GM19043 (cell line): ENCODE results near the gene ZNF804A.

Source experiments
- ATAC-seq: cut with Tn5 transposase; IDR thresholded peaks from one replicate; pipeline ENCODE4 v1.9.1; 2021; ENCODE audit warnings: low read depth; ENCODE audit not compliant: unreplicated experiment

Gene ZNF804A

GRCh38 chr2:184920451-184920965 is 322.2 kb downstream of the ZNF804A start:
- no peak for ATAC-seq

DNA sequence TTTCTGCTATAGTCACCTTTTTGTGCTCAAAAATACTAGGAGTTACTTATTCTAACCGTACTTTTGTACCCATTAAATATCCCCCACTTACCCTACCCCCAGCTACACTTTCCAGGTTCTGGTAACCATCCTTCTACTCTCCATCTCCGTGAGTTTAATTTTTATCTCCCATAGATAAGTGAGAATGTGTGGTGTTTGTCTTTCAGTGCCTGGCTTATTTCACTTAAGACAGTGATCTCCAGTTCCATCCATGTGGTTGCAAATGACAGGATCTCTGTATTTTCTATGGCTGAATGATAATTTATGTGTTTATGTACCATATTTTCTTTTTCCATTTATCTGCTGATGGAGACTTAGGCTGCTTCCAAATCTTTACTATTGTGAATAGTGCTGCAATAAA is 323.3 kb downstream of the ZNF804A start:
- ATAC-seq, result no peak

DNA sequence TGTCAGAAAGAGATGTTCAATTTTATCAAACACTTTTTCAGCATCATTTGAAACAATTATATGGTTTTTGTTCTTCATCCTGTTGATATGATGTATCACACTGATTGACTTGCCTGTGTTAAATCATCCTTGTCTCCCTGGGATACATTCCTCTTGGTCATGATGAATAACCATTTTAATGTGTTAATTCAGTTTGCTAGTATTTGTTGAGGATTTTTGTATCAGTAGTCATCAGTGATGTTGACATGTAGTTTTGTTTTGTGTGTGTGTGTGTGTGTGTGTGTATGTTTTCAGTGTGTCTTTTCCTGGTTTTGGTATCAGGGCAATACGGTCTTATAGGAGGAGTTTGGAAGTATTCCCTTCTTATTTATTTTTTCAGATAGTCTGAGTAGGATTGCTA is 325.4 kb downstream of the ZNF804A start:
- no peak for ATAC-seq

DNA sequence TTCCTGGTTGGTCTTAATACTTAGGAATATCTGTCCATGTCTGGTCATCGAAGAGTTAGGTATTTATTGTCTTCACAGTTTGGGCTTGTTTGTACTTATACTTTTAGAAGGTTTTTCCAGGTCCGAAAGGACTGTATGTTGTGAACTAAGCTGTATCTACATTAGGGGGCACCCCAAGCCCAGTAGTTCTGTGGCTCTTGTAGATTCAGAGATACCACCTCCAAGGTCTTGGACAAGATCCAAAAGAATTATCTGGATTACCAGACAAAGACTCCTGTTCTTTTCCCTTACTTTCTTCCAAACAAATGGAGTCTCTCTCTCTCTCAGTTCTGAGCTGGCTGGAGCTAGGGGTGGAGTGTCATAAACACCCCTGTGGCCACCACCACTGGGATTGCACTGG is 328.7 kb downstream of the ZNF804A start:
- ATAC-seq, result no peak

DNA sequence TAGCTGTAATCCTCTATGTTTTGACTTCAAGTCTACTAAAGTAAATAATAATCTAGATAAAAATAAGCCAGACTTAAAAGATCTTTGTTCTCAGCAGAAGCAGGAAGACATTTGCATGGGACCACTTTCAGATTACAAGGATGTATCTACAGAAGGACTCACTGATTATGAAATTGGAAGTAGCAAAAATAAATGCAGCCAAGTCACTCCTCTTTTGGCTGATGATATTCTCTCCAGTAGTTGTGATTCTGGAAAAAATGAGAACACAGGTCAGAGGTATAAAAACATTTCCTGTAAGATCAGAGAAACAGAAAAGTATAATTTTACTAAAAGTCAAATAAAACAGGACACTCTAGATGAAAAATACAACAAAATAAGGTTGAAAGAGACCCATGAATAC is 338.4 kb downstream of the ZNF804A start:
- ATAC-seq, result no peak

- no peak for ATAC-seq
Measured at GRCh38 chr2:184938221-184938985, 340.1 kb downstream of the ZNF804A start.

DNA sequence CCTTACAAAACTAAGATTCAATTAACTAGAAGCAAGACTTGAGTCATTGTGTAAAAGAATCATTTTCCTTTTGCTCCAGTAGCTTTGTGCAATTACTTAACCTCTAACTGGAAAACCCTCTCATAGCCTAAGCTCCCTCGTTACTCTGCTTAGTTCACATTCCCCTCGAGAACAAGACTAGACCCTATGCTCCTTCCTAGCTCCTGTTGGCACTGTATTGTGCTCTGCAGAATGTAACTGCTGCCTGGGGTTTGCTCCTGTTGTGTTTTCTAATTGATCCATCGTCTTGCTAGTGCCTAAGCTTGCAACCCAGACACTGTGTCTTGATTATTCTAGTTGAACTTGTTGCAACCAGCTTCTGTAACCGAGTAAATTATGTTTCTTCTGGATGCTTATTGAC is 347.0 kb downstream of the ZNF804A start:
- no peak for ATAC-seq

- no peak for ATAC-seq
Measured at GRCh38 chr2:184945824-184946223, 347.5 kb downstream of the ZNF804A start.

GRCh38 chr2:184956856-184957255 is 358.5 kb downstream of the ZNF804A start:
- ATAC-seq, result no peak

GRCh38 chr2:184971546-184972068 is 373.3 kb downstream of the ZNF804A start:
- ATAC-seq, result no peak
